GM04503 (cell line): ENCODE results near the gene DUSP19.

Experiments used
- DNase-seq: peaks from one replicate; pipeline ENCODE4 v3.0.0-alpha.2; 2012; ENCODE audit warnings: low read depth

The DUSP19 gene

GRCh38 chr2:183125659-183126341 lies 47.3 kb downstream of the DUSP19 start:
- DNase-seq, result no peak

- no peak for DNase-seq
Observed at GRCh38 chr2:183126635-183127034, 48.1 kb downstream of the DUSP19 start.

GRCh38 chr2:183134016-183134415 lies 55.5 kb downstream of the DUSP19 start:
- no peak for DNase-seq

GRCh38 chr2:183148955-183149354 lies 70.4 kb downstream of the DUSP19 start:
- DNase-seq, result no peak

GRCh38 chr2:183149489-183149888 lies 70.9 kb downstream of the DUSP19 start:
- peak; percentile 44 for DNase-seq
